IPS-15b (cell line): ENCODE measurements around the gene ZC2HC1B.

Experiments used
- H3K27me3 ChIP-seq: one replicate; pipeline ENCODE4 v1.6.1; 2013; ENCODE audit warnings: low read length; ENCODE audit not compliant: control insufficient read depth, insufficient read depth
- H3K36me3 ChIP-seq: one replicate; pipeline ENCODE4 v1.6.1; 2013; ENCODE audit warnings: low read length; ENCODE audit not compliant: control insufficient read depth, insufficient read depth
- H3K4me1 ChIP-seq: one replicate; pipeline ENCODE4 v1.6.1; 2013; ENCODE audit warnings: mild to moderate bottlenecking, low read length; ENCODE audit not compliant: control insufficient read depth, insufficient read depth
- H3K4me3 ChIP-seq: one replicate; pipeline ENCODE4 v1.5.1; 2013; ENCODE audit warnings: low read depth, low read length
- H3K9ac ChIP-seq: one replicate; pipeline ENCODE4 v1.6.1; 2013; ENCODE audit warnings: low read depth, mild to moderate bottlenecking, low read length
- H3K9me3 ChIP-seq: one replicate; pipeline ENCODE4 v1.6.1; 2013; ENCODE audit warnings: mild to moderate bottlenecking, low read length; ENCODE audit not compliant: control insufficient read depth, insufficient read depth

The ZC2HC1B gene

GRCh38 chr6:143986463-143987065, 122.3 kb downstream of the ZC2HC1B start:
- no peaks in the 10 kb centered on the region for H3K4me1 ChIP-seq
- no peak overlapping the region for H3K4me3 ChIP-seq
- no peaks in the 10 kb centered on the region for H3K9me3 ChIP-seq
- H3K27me3 ChIP-seq = peaks cover 89% of the 10 kb centered on the region
- no peak overlapping the region for H3K9ac ChIP-seq
- H3K36me3 ChIP-seq = no peaks in the 10 kb centered on the region
